Vagina (tissue), 2 donors: ENCODE results near the gene IFNL4.

Experiments used
- POLR2A ChIP-seq, 2 donors: fragments of 450-650 bp; IDR thresholded peaks; one replicate each; pipeline ENCODE4 v1.6.1; 2017; ENCODE audit warnings: antibody characterized with exemption in 2 of 2, mild to moderate bottlenecking in 2 of 2, moderate library complexity in 2 of 2
- TF ChIP-seq, protein P1 (sequence below), 3 experiments: fragments of 450-650 bp in 2 of 3; fragments of 200-600 bp in 1 of 3; sonication (generic) in 1 of 3; IDR thresholded peaks; one replicate each; pipeline ENCODE4 v1.5.1; 2017 to 2019; ENCODE audit warnings: antibody characterized with exemption in 3 of 3, mild to moderate bottlenecking in 2 of 3, moderate library complexity in 2 of 3

DNA sequence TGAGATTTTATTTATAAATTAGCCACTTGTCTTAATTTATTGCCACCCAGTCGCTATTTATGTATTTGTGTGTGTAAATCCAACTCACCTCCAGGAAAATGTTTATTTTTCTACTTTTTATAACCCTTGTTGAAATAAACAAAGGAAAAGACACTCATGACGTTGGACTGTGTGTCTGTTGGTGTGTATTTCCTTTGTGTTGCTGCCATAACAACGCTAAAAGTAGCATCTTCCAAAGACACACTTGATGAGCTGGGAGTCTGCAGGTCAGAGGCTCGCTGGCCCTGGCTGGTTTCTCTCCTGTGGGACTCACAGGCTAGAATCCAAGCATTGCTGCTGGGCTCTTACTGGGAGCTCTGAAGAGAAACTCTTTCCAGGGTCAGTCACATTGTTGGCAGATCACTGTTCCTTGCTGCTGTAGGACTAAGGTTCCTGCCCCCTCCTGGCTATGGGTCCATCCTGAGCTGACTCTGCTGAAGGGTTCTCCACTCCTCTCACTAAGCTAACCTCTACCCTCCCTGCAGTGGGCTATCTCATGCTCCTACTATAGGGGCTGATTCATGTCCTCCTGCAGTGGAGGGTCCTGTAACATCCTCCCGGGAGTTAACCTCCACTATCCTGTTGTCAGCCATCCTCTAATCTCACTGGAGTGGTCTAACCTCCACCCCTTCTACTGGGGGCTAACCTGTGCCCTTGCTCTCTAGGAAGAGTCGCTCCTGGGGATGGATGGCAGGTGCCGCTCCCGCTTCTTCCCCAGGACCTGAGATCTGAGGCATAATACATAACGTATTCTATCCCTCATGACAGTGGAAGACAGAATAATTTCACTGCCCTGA is 21.6 kb upstream of the IFNL4 start:
- TF ChIP-seq, protein P1, sequence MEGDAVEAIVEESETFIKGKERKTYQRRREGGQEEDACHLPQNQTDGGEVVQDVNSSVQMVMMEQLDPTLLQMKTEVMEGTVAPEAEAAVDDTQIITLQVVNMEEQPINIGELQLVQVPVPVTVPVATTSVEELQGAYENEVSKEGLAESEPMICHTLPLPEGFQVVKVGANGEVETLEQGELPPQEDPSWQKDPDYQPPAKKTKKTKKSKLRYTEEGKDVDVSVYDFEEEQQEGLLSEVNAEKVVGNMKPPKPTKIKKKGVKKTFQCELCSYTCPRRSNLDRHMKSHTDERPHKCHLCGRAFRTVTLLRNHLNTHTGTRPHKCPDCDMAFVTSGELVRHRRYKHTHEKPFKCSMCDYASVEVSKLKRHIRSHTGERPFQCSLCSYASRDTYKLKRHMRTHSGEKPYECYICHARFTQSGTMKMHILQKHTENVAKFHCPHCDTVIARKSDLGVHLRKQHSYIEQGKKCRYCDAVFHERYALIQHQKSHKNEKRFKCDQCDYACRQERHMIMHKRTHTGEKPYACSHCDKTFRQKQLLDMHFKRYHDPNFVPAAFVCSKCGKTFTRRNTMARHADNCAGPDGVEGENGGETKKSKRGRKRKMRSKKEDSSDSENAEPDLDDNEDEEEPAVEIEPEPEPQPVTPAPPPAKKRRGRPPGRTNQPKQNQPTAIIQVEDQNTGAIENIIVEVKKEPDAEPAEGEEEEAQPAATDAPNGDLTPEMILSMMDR (IDR thresholded peaks at IDR 0.05), result no peak
- TF ChIP-seq POLR2A (IDR thresholded peaks at IDR 0.05), result no peak
